ENCODE data around the gene KHDC1L. TPM values are rescaled to one million over a fixed set of nuclear protein-coding genes. Genes with fewer than 3 reads are reported as not detected.
"Not testable (repeated sequence)": the region's sequence is repeated elsewhere in the genome, so short reads cannot be mapped to it uniquely, and the experiment has no call there.

KHDC1L gene, protein sequence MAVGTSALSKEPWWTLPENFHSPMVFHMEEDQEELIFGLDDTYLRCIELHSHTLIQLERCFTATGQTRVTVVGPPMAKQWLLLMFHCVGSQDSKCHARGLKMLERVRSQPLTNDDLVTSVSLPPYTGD
- total RNA-seq (2014; rRNA removed; shearing (Covaris generic)) (not detected in 2 replicates), polyA plus RNA-seq (2016; fragmentation: Nextera tagmentation; extraction: Ambion mirVana) (not detected in 2 replicates)

DNA sequence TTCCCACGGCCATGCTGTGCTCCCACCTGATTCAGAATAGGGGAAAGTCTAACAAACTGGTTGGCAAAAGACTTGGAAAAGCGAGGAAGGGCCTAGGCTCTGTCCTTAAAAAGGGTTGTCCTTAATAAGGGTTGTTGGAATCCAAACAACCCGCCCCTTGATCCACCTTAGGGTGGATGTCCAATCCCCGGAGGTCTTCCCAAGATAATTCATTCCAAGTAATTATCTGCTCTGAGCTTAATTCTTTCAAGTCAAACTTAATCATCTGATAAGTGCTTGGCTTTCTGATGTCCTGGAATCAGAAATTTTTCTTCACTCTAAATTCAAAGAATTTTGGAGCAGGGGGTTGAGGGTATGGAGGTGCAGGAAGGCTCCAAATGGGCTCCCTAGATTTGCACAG lies at the start of gene KHDC1L:
TSS of gene KHDC1L (minus strand) at position 101 of the 400 bp plus-strand sequence. CDS start at position 13, 88 bp downstream.
- in situ Hi-C loops (cut with MboI) = no loop called here
- Histone ChIP-seq H3K9me2 (ENCODE audit: insufficient read depth) (no peaks in the 10 kb centered on the region), H3K27me3 (replicated peaks; ENCODE audit: insufficient read depth) (no peaks in the 10 kb centered on the region), H3K9me3 (ENCODE audit: low read depth) (no peaks in the 10 kb centered on the region), H3K27ac (no peak within 1 kb of the TSS), H3K4me3 (no peak within 1 kb of the TSS), H3K4me2 (ENCODE audit: unreplicated experiment) (no peak within 1 kb of the TSS), H3K79me2 (ENCODE audit: insufficient read depth) (no peaks in the 10 kb centered on the region), H2AFZ (no peak within 1 kb of the TSS), H3K36me3 (ENCODE audit: low read depth) (no peaks in the 10 kb centered on the region), H3K4me1 (ENCODE audit: insufficient read depth) (no peaks in the 10 kb centered on the region), H4K20me1 (ENCODE audit: insufficient read depth) (no peaks in the 10 kb centered on the region), H3F3A (ENCODE audit: insufficient read depth) (no peaks in the 10 kb centered on the region), H3K9ac (no peak within 1 kb of the TSS)
- WGBS, 2 experiments (ENCODE audit: low coverage in 1 of 2, low lambda C conversion rate in 2 of 2, missing lambda C conversion rate in 2 of 2) = 79 to 82% methylated on average over 4 of the region's 4 CpGs
- TF ChIP-seq EZH2phosphoT487 (IDR thresholded peaks at IDR 0.05; ENCODE audit: insufficient read depth, low read depth) = no peak
- TF ChIP-seq EZH2 (IDR thresholded peaks at IDR 0.05; ENCODE audit: insufficient read depth, poor library complexity, severe bottlenecking) = no peak
- DNase-seq = no peak

DNA sequence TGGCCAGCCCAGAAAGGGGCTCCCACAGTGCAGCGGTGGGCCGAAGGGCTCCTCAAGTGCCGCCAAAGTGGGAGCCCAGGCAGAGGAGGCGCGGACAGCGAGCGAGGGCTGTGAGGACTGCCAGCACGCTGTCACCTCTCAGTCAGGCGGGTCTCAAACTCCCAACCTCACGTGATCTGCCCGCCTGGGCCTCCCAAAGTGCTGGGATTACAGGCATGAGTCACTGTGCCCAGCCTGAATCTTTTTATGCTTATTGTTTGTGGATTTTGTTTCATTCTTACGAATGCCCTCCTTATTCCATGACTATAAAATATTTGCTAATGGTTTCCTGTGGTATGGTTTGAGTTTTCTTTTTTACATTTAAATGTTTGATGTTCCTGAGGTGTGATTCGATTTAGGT lies 44.0 kb upstream of the KHDC1L start:
- H3K36me3 ChIP-seq (ENCODE audit: low read depth); H4K20me1 ChIP-seq (ENCODE audit: insufficient read depth); H3K79me2 ChIP-seq (ENCODE audit: insufficient read depth); H3F3A ChIP-seq (ENCODE audit: insufficient read depth); H3K27me3 ChIP-seq (replicated peaks; ENCODE audit: insufficient read depth); H3K9me2 ChIP-seq (ENCODE audit: insufficient read depth); H3K9me3 ChIP-seq (ENCODE audit: low read depth); DNase-seq; H3K4me2 ChIP-seq (ENCODE audit: unreplicated experiment); H3K9ac ChIP-seq; H2AFZ ChIP-seq; H3K4me1 ChIP-seq (ENCODE audit: insufficient read depth); in situ Hi-C loops (cut with MboI); H3K4me3 ChIP-seq; H3K27ac ChIP-seq: not testable (repeated sequence)
- 97 to 99% methylated on average over 12 to 13 of the region's 13 CpGs for WGBS, 2 experiments (ENCODE audit: low coverage in 1 of 2, low lambda C conversion rate in 2 of 2, missing lambda C conversion rate in 2 of 2)

DNA sequence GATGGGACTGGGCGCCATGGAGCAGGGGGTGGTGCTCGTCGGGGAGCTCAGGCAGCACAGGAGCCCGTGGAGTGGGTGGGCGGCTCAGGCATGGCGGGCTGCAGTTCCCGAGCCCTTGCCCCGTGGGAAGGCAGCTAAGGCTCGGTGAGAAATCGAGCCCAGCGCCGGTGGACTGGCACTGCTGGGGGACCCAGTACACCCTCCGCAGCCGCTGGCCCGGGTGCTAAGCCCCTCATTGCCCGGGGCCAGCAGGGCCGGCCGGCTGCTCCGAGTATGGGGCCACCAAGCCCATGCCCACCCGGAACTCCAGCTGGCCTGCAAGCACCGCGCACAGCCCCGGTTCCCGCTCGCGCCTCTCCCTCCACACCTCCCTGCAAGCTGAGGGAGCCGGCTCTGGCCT lies 43.6 kb upstream of the KHDC1L start:
- 94 to 96% methylated on average over 9 to 26 of the region's 27 CpGs for WGBS, 2 experiments (ENCODE audit: low coverage in 1 of 2, low lambda C conversion rate in 2 of 2, missing lambda C conversion rate in 2 of 2)
- H3F3A ChIP-seq (ENCODE audit: insufficient read depth); H3K4me2 ChIP-seq (ENCODE audit: unreplicated experiment); H3K27me3 ChIP-seq (replicated peaks; ENCODE audit: insufficient read depth); H3K36me3 ChIP-seq (ENCODE audit: low read depth); H3K4me1 ChIP-seq (ENCODE audit: insufficient read depth); H4K20me1 ChIP-seq (ENCODE audit: insufficient read depth); in situ Hi-C loops (cut with MboI); H3K9me2 ChIP-seq (ENCODE audit: insufficient read depth); DNase-seq; H3K9ac ChIP-seq; H3K9me3 ChIP-seq (ENCODE audit: low read depth); H3K4me3 ChIP-seq; H3K27ac ChIP-seq; H3K79me2 ChIP-seq (ENCODE audit: insufficient read depth); H2AFZ ChIP-seq: not testable (repeated sequence)

DNA sequence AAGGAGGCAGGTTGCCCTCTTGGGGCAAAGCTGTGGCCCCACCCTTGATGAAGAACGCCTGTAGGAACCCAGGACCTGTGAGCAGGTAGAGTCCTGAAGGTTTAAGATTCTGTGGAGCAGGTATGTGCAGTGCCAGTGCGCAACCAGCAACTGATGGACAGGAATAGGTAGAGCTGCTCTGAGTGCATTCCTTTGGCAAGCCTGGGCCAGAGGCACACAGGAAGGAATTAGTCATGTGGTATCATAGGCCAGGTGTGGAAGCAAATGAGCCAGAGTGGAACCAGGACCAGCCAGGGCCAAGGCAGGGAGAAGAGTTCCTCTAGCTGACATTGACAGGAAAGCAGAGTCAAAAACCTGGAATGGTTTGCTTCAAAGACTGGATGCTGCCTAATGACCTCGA lies 39.1 kb upstream of the KHDC1L start:
- no peak overlapping the region for H3K4me2 ChIP-seq (ENCODE audit: unreplicated experiment)
- H3K9me2 ChIP-seq (ENCODE audit: insufficient read depth) = no peaks in the 10 kb centered on the region
- H4K20me1 ChIP-seq (ENCODE audit: insufficient read depth) = no peaks in the 10 kb centered on the region
- in situ Hi-C loops (cut with MboI) = no loop called here
- no peaks in the 10 kb centered on the region for H3K36me3 ChIP-seq (ENCODE audit: low read depth)
- 98 to 100% methylated on average over 3 of the region's 3 CpGs for WGBS, 2 experiments (ENCODE audit: low coverage in 1 of 2, low lambda C conversion rate in 2 of 2, missing lambda C conversion rate in 2 of 2)
- H3K4me1 ChIP-seq (ENCODE audit: insufficient read depth) = 0 out of 2 replicates have a peak, but pooled peaks cover 10% of the 10 kb centered on the region
- no peaks in the 10 kb centered on the region for H3K9me3 ChIP-seq (ENCODE audit: low read depth)
- H3F3A ChIP-seq (ENCODE audit: insufficient read depth) = 0 out of 2 replicates have a peak, but pooled peaks cover 4% of the 10 kb centered on the region
- no peaks in the 10 kb centered on the region for H3K27me3 ChIP-seq (replicated peaks; ENCODE audit: insufficient read depth)
- no peak overlapping the region for H2AFZ ChIP-seq
- H3K4me3 ChIP-seq = no peak overlapping the region
- TF ChIP-seq EZH2 (IDR thresholded peaks at IDR 0.05; ENCODE audit: insufficient read depth, poor library complexity, severe bottlenecking) = no peak
- TF ChIP-seq EZH2phosphoT487 (IDR thresholded peaks at IDR 0.05; ENCODE audit: insufficient read depth, low read depth) = no peak
- H3K79me2 ChIP-seq (ENCODE audit: insufficient read depth) = peaks cover 10% of the 10 kb centered on the region; the same call in 1 of the 2 replicates
- no peak overlapping the region for H3K27ac ChIP-seq
- DNase-seq = no peak
- no peak overlapping the region for H3K9ac ChIP-seq

DNA sequence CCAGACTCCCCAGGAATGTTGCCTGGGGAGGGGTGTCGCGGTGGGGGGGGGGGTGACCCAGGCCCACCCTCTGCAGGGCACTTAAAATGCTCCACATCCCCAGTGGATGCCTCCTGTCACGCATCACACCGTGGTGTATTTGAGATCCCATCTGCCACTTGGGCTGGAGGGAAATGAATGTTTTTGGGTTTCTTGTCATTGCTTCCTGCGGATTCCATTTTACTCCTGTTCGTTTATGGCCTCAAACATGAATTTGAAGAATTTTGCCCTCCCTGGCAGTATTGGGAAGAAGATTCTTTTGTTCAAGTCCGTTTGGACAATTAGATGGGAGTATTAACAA lies 38.2 kb upstream of the KHDC1L start:
- Histone ChIP-seq H3K9me2 (ENCODE audit: insufficient read depth) (no peaks in the 10 kb centered on the region), H3K79me2 (ENCODE audit: insufficient read depth) (peaks cover 10% of the 10 kb centered on the region; the same call in 1 of the 2 replicates), H3F3A (ENCODE audit: insufficient read depth) (0 out of 2 replicates have a peak, but pooled peaks cover 4% of the 10 kb centered on the region), H3K9me3 (ENCODE audit: low read depth) (no peaks in the 10 kb centered on the region), H3K36me3 (ENCODE audit: low read depth) (no peaks in the 10 kb centered on the region), H3K9ac (peak overlapping the region; percentile 86), H4K20me1 (ENCODE audit: insufficient read depth) (no peaks in the 10 kb centered on the region), H3K4me3 (peak overlapping the region; percentile 84), H3K4me1 (ENCODE audit: insufficient read depth) (0 out of 2 replicates have a peak, but pooled peaks cover 10% of the 10 kb centered on the region), H3K4me2 (ENCODE audit: unreplicated experiment) (peak overlapping the region; percentile 92), H3K27ac (no peak overlapping the region), H2AFZ (peak overlapping the region; percentile 100), H3K27me3 (replicated peaks; ENCODE audit: insufficient read depth) (no peaks in the 10 kb centered on the region)
- WGBS, 2 experiments (ENCODE audit: low coverage in 1 of 2, low lambda C conversion rate in 2 of 2, missing lambda C conversion rate in 2 of 2) = 15 to 22% methylated on average over 7 of the region's 7 CpGs
- in situ Hi-C loops (cut with MboI) = no loop called here
- no peak for TF ChIP-seq EZH2 (IDR thresholded peaks at IDR 0.05; ENCODE audit: insufficient read depth, poor library complexity, severe bottlenecking)
- TF ChIP-seq EZH2phosphoT487 (IDR thresholded peaks at IDR 0.05; ENCODE audit: insufficient read depth, low read depth) = no peak
- peak; percentile 29 for DNase-seq

Measured in GM23248 (cell line).